K562 (cell line): ENCODE results near the gene GALNT16. TPM values are rescaled to one million over a fixed set of nuclear protein-coding genes. Genes with fewer than 3 reads are reported as not detected.

Experiments
- ATAC-seq: fragments of 200-7000 bp; cut with Tn5 transposase; 3 replicates; pipeline ENCODE4 v1.9.1; 2020; ENCODE audit warnings: moderate library complexity
- BruUV-seq: library from RNA; stranded (reverse); fragments of 400-500 nt; replicated peaks from 2 replicates; lab custom pipeline; 2021; lab: Mats Ljungman, UMichigan
- CTCF ChIA-PET: fragments of 300-600 bp; formaldehyde crosslinking; extraction: SDS; loops from one replicate; lab custom pipeline; 2021; ENCODE audit warnings: low intra/inter-chr PET ratio; lab: Yijun Ruan, JAX
- POLR2A ChIA-PET: fragments of 300-600, 350-650 bp; sonication (Branson Sonifier 250); formaldehyde crosslinking; extraction: SDS; loops from one replicate; lab custom pipeline; 2021; ENCODE audit warnings: antibody characterized with exemption, inconsistent platforms; lab: Yijun Ruan, JAX
- DNase-seq, 4 experiments: peaks; one replicate each; pipeline versions ENCODE4 v3.0.0 to v3.0.0-alpha.2; 2011 to 2018; ENCODE audit warnings: low spot score in 3 of 4, mixed read lengths in 3 of 4; ENCODE audit errors: extremely low read depth in 1 of 4
- FAIRE-seq: peaks from 2 replicates; lab custom pipeline; 2011; peaks lifted over from hg19 to GRCh38; lab: Jason Lieb, UNC
- H2AFZ ChIP-seq: 2 replicates; pipeline ENCODE4 v1.6.0; 2011; ENCODE audit warnings: low read depth, low read length, control low read depth, inconsistent platforms
- H3K27ac ChIP-seq: fragments of 200-600 bp; 3 replicates; pipeline ENCODE4 v1.8.0; 2011; ENCODE audit warnings: low read depth, mild to moderate bottlenecking, control low read depth, inconsistent platforms, low read length, moderate library complexity, mixed read lengths; ENCODE audit errors: extremely low read depth
- H3K27me3 ChIP-seq, 2 experiments: fragments of 300-600 bp in 1 of 2; 2 replicates in 1 of 2; 3 replicates in 1 of 2; pipeline versions ENCODE4 v1.6.0 to v1.8.0; 2011; ENCODE audit warnings: inconsistent platforms in 2 of 2, low read length in 2 of 2, mild to moderate bottlenecking in 1 of 2, mixed read lengths in 1 of 2, moderate library complexity in 1 of 2; ENCODE audit not compliant: control insufficient read depth in 2 of 2, insufficient read depth in 2 of 2
- H3K36me3 ChIP-seq: fragments of 300-600 bp; 3 replicates; pipeline ENCODE4 v1.8.0; 2011; ENCODE audit warnings: mild to moderate bottlenecking, low read length, inconsistent platforms; ENCODE audit not compliant: control insufficient read depth, insufficient read depth
- H3K4me1 ChIP-seq, 2 experiments: fragments of 200-600 bp in 1 of 2; replicated peaks in 1 of 2; 2 replicates in 1 of 2; 3 replicates in 1 of 2; pipeline versions ENCODE4 v1.5.1 to v1.8.0; 2011; ENCODE audit warnings: inconsistent platforms in 2 of 2, low read length in 2 of 2, mild to moderate bottlenecking in 1 of 2, mixed read lengths in 1 of 2, moderate library complexity in 1 of 2; ENCODE audit not compliant: control insufficient read depth in 2 of 2, insufficient read depth in 2 of 2
- H3K4me2 ChIP-seq: 2 replicates; pipeline ENCODE4 v1.6.1; 2011; ENCODE audit warnings: low read length, control low read depth, inconsistent platforms, mixed read lengths; ENCODE audit not compliant: insufficient read depth
- H3K4me3 ChIP-seq: fragments of 200-600 bp; sonication (generic), shearing (Covaris generic); 2 replicates; pipeline ENCODE4 v1.5.1; 2016; ENCODE audit warnings: control low read depth, inconsistent platforms
- H3K79me2 ChIP-seq: fragments of 200-600 bp; 3 replicates; pipeline ENCODE4 v1.8.0; 2011; ENCODE audit warnings: low read length, inconsistent platforms; ENCODE audit not compliant: control insufficient read depth, insufficient read depth
- H3K9ac ChIP-seq, 2 experiments: 2 replicates each; pipeline versions ENCODE4 v1.6.0 to v1.6.1; 2011; ENCODE audit warnings: low read depth in 2 of 2, low read length in 2 of 2, control low read depth in 1 of 2, inconsistent platforms in 1 of 2, mild to moderate bottlenecking in 1 of 2, mixed read lengths in 1 of 2; ENCODE audit not compliant: insufficient read depth in 1 of 2
- H3K9me1 ChIP-seq: one replicate; pipeline ENCODE4 v1.6.0; 2011; ENCODE audit warnings: inconsistent platforms, mild to moderate bottlenecking, low read length, moderate library complexity; ENCODE audit not compliant: control insufficient read depth, insufficient read depth
- H3K9me3 ChIP-seq: replicated peaks from 2 replicates; pipeline ENCODE4 v1.5.1; 2011; ENCODE audit warnings: low read depth, low read length, inconsistent platforms; ENCODE audit not compliant: control insufficient read depth, insufficient read depth
- H4K20me1 ChIP-seq: replicated peaks from 2 replicates; pipeline ENCODE4 v1.6.1; 2011; ENCODE audit warnings: low read length, inconsistent platforms, mixed read lengths; ENCODE audit not compliant: control insufficient read depth, insufficient read depth
- CTBP1 ChIP-seq: fragments of 450-650 bp; IDR thresholded peaks from 2 replicates; pipeline ENCODE4 v1.6.1; 2016; ENCODE audit warnings: borderline replicate concordance
- POLR3G ChIP-seq: IDR thresholded peaks from 2 replicates; pipeline ENCODE4 v1.6.1; 2011; ENCODE audit not compliant: insufficient read length, insufficient replicate concordance; ENCODE audit errors: extremely low read depth
- ZNF165 ChIP-seq: fragments of 250-450 bp; sonication (Bioruptor Pico); IDR thresholded peaks from 2 replicates; pipeline ENCODE4 v1.4.0; 2020; ENCODE audit warnings: borderline replicate concordance
- ZNF217 ChIP-seq: sonication (generic); formaldehyde crosslinking; IDR thresholded peaks from 2 replicates; pipeline ENCODE4 v1.8.0; 2022; ENCODE audit warnings: mild to moderate bottlenecking, missing genetic modification reagents
- WGBS: fragments of 100-300 bp; shearing (Covaris generic); methylation state at CpG from one replicate; pipeline ENCODE4 v1.1.6; 2016; ENCODE audit warnings: low coverage, mixed read lengths; ENCODE audit not compliant: insufficient coverage; ENCODE audit errors: missing lambda C conversion rate; 5-methylcytosine and 5-hydroxymethylcytosine counted together
- in situ Hi-C: fragments of 300-500 bp; cut with MboI; formaldehyde crosslinking; loops from 4 replicates; pipeline ENCODE4 v1.15.0; 2018; ENCODE audit warnings: inconsistent platforms, mixed read lengths
- intact Hi-C: fragments of 100-400 bp; cut with micrococcal nuclease; formaldehyde crosslinking; loops from 2 replicates; pipeline ENCODE4 v1.14.2; 2022
- polyA plus RNA-seq, 8 experiments: library from polyadenylated mRNA; depleted of rRNA in 4 of 8; stranded (reverse) in 5 of 8; unstranded in 3 of 8; fragments of >200 nt; fragmentation: Nextera tagmentation in 2 of 8; fragmentation: Illumina TruSeq in 1 of 8; extraction: Ambion mirVana in 2 of 8; extraction: Trizol in 1 of 8; gene quantifications; 2 replicates each; pipeline versions ENCODE4 v1.2.1 to v1.2.3, GENCODE V29; 2011 to 2014; ENCODE audit warnings: inconsistent platforms in 1 of 8, missing spikeins in 1 of 8
- total RNA-seq, 7 experiments: library from RNA; depleted of rRNA in 6 of 7; stranded (reverse); fragments of >200 nt in 6 of 7; fragmentation: Illumina TruSeq in 2 of 7; extraction: Trizol in 2 of 7; gene quantifications; 2 replicates each; pipeline versions ENCODE4 v1.2.1 to v1.2.3, GENCODE V29; 2011 to 2021; ENCODE audit warnings: low replicate concordance in 1 of 7
- TF ChIP-seq, protein P1 (sequence below): fragments of 250-450 bp; sonication (Bioruptor Pico); IDR thresholded peaks from 2 replicates; pipeline ENCODE4 v1.8.0; 2021; ENCODE audit warnings: moderate library complexity, mild to moderate bottlenecking, inconsistent platforms
- TF ChIP-seq, protein P2 (sequence below): fragments of 450-650 bp; IDR thresholded peaks from 2 replicates; pipeline ENCODE4 v1.6.1; 2014; ENCODE audit warnings: low read depth, mild to moderate bottlenecking, moderate library complexity, borderline replicate concordance
- TF ChIP-seq, protein P3 (sequence below): fragments of 250-450 bp; sonication (Bioruptor Pico); IDR thresholded peaks from 2 replicates; pipeline ENCODE4 v1.4.0; 2020; ENCODE audit warnings: mild to moderate bottlenecking

Gene GALNT16
- total and polyA plus RNA-seq, 9 of the 15 experiments (the other 6 are each of a cell fraction or from before 2014, with no cell fraction given) = not detected

DNA sequence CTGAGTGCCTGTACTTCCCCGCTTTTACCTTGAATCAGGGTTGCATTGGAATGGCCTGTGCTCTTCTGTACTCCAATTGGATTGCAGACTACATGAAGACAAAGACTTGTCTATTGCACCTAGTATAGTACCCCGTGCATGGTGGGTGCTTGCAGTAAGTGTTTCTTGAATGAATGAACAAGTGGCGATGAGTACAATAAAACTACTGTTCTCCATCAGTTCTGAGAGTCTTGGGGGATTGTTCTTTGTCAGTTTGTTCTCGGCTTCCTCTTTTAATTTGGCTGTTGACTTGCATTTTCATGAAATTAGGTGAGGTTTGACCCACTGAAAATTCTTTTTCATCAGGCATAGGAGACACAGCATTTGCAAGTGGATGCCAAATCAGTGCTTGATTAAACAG, 104.0 kb downstream of the GALNT16 start:
- Histone ChIP-seq H3K36me3 (no peaks in the 10 kb centered on the region), H3K27me3 (peaks cover 2 to 14% of the 10 kb centered on the region in 2 experiments; a peak in 2 of 5 replicates), H3K79me2 (no peaks in the 10 kb centered on the region), H3K9ac (no peak overlapping the region), H2AFZ (no peak overlapping the region), H3K9me3 (no peaks in the 10 kb centered on the region), H3K4me1 (no peaks in the 10 kb centered on the region), H3K27ac (no peak overlapping the region), H3K4me3 (no peak overlapping the region)
- DNase-seq = no peak
- CTCF ChIA-PET = no interaction called here
- intact Hi-C loops (no loop called here), in situ Hi-C loops (no loop called here)
- BruUV-seq = no TSS peak
- 3% methylated on average over 4 of the region's 4 CpGs for WGBS
- ATAC-seq = no peak
- FAIRE-seq = no peak
- TF ChIP-seq, protein P1, sequence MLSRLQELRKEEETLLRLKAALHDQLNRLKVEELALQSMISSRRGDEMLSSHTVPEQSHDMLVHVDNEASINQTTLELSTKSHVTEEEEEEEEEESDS (CRISPR knock-in tag) = no peak
- TF ChIP-seq ZNF217 = no peak
- TF ChIP-seq POLR3G = no peak
- no peak for TF ChIP-seq CTBP1
- TF ChIP-seq, protein P2, sequence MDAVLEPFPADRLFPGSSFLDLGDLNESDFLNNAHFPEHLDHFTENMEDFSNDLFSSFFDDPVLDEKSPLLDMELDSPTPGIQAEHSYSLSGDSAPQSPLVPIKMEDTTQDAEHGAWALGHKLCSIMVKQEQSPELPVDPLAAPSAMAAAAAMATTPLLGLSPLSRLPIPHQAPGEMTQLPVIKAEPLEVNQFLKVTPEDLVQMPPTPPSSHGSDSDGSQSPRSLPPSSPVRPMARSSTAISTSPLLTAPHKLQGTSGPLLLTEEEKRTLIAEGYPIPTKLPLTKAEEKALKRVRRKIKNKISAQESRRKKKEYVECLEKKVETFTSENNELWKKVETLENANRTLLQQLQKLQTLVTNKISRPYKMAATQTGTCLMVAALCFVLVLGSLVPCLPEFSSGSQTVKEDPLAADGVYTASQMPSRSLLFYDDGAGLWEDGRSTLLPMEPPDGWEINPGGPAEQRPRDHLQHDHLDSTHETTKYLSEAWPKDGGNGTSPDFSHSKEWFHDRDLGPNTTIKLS = no peak
- TF ChIP-seq ZNF165 (CRISPR knock-in tag) = no peak
- TF ChIP-seq, protein P3, sequence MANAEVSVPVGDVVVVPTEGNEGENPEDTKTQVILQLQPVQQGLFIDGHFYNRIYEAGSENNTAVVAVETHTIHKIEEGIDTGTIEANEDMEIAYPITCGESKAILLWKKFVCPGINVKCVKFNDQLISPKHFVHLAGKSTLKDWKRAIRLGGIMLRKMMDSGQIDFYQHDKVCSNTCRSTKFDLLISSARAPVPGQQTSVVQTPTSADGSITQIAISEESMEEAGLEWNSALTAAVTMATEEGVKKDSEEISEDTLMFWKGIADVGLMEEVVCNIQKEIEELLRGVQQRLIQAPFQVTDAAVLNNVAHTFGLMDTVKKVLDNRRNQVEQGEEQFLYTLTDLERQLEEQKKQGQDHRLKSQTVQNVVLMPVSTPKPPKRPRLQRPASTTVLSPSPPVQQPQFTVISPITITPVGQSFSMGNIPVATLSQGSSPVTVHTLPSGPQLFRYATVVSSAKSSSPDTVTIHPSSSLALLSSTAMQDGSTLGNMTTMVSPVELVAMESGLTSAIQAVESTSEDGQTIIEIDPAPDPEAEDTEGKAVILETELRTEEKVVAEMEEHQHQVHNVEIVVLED (CRISPR knock-in tag) = no peak
- TF ChIP-seq, all 486 proteins: peak for 0
- POLR2A ChIA-PET = no interaction called here
- Histone ChIP-seq H3K9me1 (no peaks in the 10 kb centered on the region), H4K20me1 (no peaks in the 10 kb centered on the region; the same call in 1 of the 2 replicates), H3K4me2 (no peak overlapping the region)
